Purkinje cell (primary cell): ENCODE measurements around the gene PRAMEF27. TPM values are rescaled to one million over a fixed set of nuclear protein-coding genes. Genes with fewer than 3 reads are reported as not detected.

Experiments
- polyA plus RNA-seq: library from polyadenylated mRNA; unstranded; fragments of >200 nt; fragmentation: Nextera tagmentation; gene quantifications from 2 replicates; pipeline ENCODE4 v1.2.1, GENCODE V29; 2014

Gene PRAMEF27
- not detected in 2 replicates for polyA plus RNA-seq

DNA sequence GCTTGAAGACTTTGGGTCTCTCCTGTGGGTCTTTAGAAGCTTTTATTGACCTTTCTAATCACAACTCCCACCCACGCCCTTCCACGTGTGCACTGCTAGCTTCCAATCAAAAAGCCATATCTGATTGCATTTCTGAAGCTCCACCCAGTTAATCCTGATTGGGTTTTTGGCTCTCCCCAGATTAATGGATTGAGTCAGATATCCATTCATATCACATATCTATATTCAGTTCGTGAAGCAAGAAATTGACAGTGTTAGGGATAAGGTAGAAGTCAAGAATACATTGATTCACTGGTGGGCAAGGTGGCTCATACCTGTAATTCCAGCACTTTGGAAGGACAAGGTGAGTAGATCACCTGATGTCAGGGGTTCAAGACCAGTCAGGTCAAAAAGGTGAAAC is at the start of gene PRAMEF27:
PRAMEF27 (minus strand) TSS at position 101 of the 400 bp plus-strand sequence. CDS start 2,916 bp downstream, outside the sequence.

DNA sequence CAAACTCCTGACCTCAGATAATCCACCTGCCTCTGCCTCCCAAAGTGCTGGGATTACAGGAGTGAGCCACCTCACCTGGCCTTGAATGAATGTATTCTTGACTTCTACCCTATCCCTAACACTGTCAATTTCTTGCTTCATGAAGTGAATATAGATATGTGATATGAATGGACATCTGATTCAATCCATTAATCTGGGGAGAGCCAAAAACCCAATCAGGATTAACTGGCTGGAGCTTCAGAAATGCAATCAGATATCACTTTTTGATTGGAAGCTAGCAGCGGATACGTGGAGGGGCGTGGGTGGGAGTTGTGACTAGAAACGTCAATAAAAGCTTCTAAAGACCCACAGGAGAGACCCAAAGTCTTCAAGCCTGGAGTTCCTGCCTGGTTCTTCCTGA is 14.1 kb upstream of the PRAMEF27 start, which contains the start of gene PRAMEF25:
PRAMEF25 (plus strand) TSS at position 301 of the 400 bp plus-strand sequence. CDS start 2,920 bp downstream, outside the sequence.

Other genes with a start within 250 kb of the PRAMEF27 start
- not detected in 2 replicates for gene PRAMEF11, start 225.2 kb downstream of the PRAMEF27 start, polyA plus RNA-seq
- not detected in 2 replicates for gene HNRNPCL1, start 207.9 kb downstream of the PRAMEF27 start, polyA plus RNA-seq
- not detected in 2 replicates for gene PRAMEF2, start 199.5 kb downstream of the PRAMEF27 start, polyA plus RNA-seq
- not detected in 2 replicates for gene PRAMEF4, start 170.4 kb downstream of the PRAMEF27 start, polyA plus RNA-seq
- not detected in 2 replicates for gene PRAMEF10, start 158.3 kb downstream of the PRAMEF27 start, polyA plus RNA-seq
- gene PRAMEF7, start 140.0 kb downstream of the PRAMEF27 start, polyA plus RNA-seq: not detected in 2 replicates
- not detected in 2 replicates for gene PRAMEF6, start 109.0 kb downstream of the PRAMEF27 start, polyA plus RNA-seq
- gene HNRNPCL3, start 4.2 kb upstream of the PRAMEF27 start, polyA plus RNA-seq: not detected in 2 replicates
- gene PRAMEF25, start 14.2 kb upstream of the PRAMEF27 start, polyA plus RNA-seq: not detected in 2 replicates
- gene HNRNPCL2, start 60.3 kb upstream of the PRAMEF27 start, polyA plus RNA-seq: not detected in 2 replicates
- gene PRAMEF26, start 99.4 kb upstream of the PRAMEF27 start, polyA plus RNA-seq: not detected in 2 replicates
- not detected in 2 replicates for gene HNRNPCL4, start 109.1 kb upstream of the PRAMEF27 start, polyA plus RNA-seq
- gene PRAMEF9, start 115.3 kb upstream of the PRAMEF27 start, polyA plus RNA-seq: not detected in 2 replicates
- not detected in 2 replicates for gene PRAMEF13, start 144.8 kb upstream of the PRAMEF27 start, polyA plus RNA-seq
- not detected in 2 replicates for gene PRAMEF18, start 169.6 kb upstream of the PRAMEF27 start, polyA plus RNA-seq
- not detected in 2 replicates for gene PRAMEF5, start 197.6 kb upstream of the PRAMEF27 start, polyA plus RNA-seq
- gene PRAMEF8, start 228.6 kb upstream of the PRAMEF27 start, polyA plus RNA-seq: not detected in 2 replicates
- not detected in 2 replicates for gene PRAMEF33, start 247.0 kb upstream of the PRAMEF27 start, polyA plus RNA-seq